Endometrial microvascular endothelial cells (primary cell): ENCODE data around the gene WFDC1. TPM values are rescaled to one million over a fixed set of nuclear protein-coding genes. Genes with fewer than 3 reads are reported as not detected.

ENCODE experiments used
- in situ Hi-C: cut with HindIII; loops from 2 replicates; pipeline ENCODE4 v1.10.0; 2017; ENCODE audit warnings: low sequenced_read_pairs, low pct_unique_long_range_greater_than_20kb; ENCODE audit errors: inconsistent ontology term
- total RNA-seq: library from RNA; depleted of rRNA; stranded (reverse); fragments of >200 nt; gene quantifications from one replicate; pipeline ENCODE4 v1.2.3, GENCODE V29; 2015; ENCODE audit errors: inconsistent ontology term

The WFDC1 gene
- total RNA-seq, 1 donor from 2014 or later = 0.37 TPM

DNA sequence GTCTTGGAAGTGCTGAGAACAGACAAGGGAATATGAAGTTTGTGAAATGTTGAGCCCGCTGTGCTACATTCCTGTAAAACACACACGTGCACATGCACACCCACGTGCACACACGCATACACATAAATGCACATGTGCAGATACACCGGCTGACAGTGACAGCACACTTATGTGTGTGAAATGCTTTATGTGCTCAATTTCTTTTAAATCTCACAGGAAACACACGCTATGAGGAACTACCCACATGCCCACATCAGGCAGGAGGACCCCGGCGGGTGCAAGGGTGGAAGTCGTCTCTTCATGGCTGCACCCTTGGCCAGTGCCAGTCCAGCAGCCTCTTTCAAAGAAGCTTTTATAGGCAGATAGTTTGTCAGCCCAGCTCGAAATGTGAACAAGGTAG lies 561 bp upstream of the WFDC1 start:
- in situ Hi-C loops = no loop called here

DNA sequence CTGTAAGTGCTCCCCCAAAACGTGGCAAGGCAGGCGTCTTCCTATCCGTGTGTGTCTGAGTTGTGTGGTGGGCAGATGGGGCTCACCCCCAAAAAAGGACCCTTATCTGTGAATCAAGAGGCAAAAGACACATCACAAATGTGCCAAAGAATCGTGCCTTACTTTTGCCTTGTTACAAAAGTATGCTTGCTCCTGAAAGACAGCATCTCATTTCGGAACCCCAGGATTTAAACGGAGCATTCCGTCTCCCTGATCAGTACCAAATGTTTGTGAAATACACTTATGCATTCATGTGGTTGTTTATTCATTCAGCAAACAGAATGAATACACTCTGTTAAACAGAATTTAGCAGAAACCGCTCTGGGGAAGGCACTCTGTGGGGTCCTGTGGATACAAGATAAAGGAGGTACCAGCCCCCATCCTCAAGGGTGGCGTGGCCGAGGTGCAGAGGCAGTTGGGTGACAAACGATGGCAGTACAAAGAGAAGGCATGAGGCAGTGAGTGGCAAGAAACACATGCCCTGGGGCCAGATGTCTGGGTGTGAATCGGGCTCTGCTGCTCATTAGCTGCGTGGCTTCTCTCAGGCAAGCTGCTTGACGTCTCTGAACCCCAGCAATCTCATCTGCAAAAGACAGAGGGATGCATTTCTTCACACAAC lies 654 bp downstream of the WFDC1 start:
- in situ Hi-C loops = no loop called here

DNA sequence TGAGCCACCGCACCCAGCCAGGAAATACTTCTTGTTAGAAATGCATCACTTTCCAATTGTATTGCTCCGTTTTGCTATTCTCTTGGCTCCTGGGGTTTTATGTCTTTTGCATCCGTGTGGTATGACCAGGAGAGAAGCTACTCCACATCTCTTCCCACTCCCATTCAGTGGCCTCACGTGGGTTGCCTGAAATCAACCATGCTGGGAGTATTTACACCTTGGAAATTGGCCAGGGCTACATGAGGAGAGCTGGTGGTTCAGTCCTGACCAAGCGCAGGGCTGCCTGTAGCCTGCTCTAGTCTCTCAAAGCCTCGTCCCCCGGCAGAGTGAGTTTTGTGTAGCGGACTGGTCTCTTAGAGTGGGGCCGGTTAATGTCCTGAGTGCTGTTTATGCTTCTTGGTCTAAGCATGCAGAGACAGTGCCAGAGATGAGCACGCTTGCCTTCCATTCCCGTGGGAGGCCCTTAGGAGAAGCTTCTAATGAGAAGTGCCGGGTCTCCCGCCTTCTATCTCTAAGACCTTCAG lies 3.8 kb downstream of the WFDC1 start:
- in situ Hi-C loops = no loop called here

DNA sequence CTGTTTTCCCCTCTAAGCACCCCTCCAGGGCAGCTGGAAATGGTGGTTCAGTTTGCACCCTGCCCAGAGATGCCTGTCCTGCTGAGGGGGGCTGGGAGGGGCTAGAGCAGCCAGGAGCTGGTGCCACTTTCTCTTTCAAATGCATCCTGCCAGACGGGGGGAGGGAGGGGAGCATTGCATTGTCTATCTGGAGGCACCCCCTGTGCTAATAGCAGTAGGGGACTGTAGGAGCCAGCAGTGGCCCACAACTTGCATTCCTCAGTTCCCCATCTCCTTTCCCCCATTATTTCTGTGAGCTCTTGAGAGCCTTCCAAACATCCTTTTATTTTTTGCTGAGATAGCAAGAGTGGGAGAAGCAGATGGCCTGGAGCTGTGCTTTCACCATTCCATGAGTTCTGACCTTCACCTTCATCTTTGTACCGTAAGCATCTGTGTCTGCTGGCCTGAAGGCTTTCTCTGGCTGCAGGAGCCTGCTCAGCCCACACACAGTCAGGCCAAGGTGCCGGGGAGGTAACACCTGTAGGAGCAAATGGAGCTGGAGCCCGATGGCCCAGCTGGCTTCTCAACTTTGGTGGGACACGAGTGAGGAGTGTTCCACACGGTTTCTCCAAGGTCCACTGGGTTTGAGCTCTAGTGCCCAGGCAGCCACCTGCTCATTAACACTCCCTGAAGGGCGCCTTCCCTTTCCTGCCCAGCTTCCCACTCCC lies 5.2 kb downstream of the WFDC1 start:
- in situ Hi-C loops = no loop called here

DNA sequence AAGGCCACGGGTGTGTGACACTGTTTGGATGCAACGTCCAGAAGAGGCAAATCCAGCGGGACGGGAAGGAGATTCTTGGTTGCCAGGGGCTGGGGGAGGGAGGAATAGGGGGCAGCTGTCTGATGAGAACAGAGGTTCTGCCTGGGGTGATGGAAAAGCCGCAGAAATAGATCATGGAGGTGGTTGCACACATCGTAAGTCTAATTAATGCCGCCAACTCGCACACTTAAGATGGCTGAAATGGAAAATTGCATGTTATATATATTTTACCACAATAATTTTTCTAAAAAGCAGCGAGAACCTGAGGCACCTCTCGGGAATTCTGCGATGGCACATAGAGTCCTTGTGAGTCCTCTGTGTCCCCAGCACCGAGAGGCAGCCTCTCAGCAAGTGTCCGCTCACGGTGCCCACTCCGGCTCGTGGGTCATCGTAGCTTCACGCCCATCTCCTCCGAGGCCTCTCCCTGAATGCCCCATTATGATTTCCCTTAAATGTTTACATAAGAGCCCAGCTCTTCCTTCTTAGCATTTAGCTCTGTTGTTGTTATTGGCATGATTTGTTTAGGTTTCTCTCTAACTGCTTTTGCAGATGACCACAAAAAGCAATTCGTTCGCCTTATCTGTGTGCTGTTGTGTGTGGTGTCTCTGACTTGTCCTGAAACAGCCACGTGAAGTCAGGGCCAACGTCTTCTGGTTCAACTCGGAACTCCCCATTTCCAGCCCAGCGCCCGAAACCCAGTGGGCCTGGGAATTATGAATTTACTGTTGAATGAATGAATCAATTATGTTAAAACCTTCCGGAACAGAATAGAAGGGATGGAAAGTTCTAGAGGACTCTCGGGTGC lies 7.7 kb downstream of the WFDC1 start:
- in situ Hi-C loops = no loop called here

DNA sequence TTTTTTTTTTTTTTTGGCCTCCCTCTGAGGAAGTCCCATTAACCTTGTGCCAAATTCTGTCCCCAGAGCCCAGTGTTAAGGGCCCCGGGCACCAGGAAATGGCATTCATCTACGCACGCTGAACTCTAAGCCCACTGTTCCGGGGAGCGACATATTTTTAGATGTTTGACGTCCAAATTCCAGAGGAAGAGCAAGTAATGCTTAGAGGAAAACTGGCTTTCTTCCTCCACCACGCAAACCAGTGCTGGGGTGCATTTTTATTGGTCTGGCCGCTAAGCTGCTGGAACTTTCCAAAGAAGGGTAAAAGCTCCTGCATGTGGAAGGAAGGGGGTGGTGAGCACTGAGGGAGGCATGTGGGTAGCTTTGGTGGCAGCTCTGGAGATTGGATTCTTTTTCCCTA lies 8.3 kb downstream of the WFDC1 start:
- in situ Hi-C loops = no loop called here

DNA sequence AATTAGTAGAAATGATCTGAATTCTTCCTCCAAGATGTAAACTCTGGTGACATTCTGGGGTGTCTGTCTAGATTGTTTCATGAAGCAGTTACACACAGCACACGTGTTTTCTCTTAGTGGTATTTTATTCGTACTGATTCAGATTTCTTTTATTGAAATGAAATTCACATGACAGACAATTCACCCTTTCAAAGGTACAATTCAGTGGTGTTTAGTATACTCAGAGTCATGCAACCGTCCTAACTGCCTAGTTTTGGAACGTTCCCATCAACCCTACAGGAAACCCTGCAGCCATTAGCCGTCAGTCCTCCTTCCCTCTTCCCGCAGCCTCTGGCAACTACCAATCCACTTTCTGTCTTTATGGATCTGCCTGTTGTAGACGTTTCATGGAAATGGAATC lies 8.8 kb downstream of the WFDC1 start:
- in situ Hi-C loops = no loop called here

DNA sequence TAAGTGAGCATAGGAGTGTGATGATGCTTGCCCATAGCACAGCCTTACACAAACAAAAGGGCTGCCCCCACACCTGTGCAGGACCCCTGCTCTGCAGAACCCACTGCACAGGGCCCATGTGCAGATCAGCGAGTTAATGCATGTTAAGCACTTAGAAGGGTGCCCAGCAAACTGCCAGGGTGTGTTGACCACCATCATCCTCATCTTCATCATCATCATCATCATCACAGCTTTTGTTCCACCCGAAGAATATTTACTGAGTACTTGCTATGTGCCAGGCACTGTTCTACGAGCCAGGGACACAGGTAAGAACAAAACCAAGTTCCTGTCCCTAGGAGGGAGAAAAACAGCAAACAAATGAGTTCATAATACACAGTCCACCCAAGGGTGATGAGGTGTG lies 11.9 kb downstream of the WFDC1 start:
- in situ Hi-C loops = no loop called here

DNA sequence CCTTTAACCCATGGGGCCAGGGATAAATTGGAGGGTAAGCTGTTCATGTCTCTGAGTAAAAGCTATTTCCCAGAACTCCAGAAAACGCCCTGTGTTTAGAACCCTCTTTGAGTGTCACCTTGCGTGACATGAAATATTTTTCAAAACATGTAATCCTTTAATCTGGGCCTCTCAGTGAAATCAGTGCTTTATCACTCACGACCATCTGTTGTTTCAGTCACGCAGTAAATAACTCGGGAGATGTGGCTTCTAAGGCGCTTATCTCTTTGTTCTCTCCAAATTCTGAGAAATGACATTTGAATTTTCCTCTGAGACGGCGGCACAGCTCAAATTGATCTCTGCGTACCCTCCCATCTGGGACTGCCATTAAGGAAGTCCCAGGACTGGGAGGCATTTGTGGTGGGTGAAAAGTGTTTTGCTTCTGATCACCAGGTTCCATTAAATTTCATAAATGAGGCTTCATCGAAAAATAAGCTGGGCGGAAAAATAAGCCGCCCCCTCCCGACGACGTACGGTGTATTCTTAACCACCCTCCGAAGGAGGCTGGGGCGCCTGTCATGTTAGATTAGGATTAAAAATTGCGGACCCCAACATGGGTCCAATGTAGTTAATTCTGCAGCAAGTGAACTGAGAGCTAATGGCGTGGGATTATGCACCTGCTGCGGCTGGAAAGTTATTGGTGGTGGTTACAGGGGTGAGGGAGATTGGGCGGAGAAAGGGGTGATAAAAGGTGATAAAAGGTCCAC lies 12.7 kb downstream of the WFDC1 start:
- in situ Hi-C loops = no loop called here

DNA sequence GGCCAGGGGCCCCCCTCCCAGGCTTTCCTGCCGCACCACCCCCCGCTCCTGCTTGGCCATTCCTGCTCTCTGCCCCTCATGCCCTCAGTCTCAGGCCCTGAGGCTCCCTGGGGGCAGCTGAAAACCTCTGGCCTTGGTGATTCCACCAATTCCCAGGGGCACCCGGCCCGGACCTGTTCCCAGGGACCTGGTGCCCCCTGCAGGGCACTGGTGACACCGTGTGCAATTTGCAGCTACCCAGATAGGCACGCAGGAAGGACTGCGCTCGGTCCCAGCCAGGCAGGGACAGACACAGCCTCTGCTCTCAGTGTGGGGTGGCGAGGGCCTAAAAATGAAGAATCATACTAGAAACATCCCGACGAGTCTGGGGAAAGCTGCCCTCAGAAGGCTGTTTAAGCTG lies 13.4 kb downstream of the WFDC1 start:
- in situ Hi-C loops = no loop called here

DNA sequence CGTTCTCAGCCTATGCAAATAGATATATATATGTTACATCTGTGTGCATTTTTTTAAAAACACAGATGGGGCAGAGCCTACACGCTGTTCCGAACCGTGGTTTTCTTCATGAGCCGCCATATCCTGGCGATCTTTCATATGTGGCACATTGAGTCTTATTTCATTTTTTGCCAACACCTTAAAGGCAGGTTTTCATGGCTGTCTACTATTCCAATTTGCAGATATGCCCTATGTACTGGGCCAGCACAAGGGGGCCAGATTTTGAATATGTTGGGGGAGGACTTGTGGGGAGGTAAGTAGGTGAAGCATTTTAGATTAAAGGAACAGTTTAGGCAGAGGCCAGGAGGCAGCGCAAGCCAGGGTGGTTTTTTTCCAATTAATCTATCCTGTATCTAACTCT lies 16.0 kb downstream of the WFDC1 start:
- in situ Hi-C loops = no loop called here

DNA sequence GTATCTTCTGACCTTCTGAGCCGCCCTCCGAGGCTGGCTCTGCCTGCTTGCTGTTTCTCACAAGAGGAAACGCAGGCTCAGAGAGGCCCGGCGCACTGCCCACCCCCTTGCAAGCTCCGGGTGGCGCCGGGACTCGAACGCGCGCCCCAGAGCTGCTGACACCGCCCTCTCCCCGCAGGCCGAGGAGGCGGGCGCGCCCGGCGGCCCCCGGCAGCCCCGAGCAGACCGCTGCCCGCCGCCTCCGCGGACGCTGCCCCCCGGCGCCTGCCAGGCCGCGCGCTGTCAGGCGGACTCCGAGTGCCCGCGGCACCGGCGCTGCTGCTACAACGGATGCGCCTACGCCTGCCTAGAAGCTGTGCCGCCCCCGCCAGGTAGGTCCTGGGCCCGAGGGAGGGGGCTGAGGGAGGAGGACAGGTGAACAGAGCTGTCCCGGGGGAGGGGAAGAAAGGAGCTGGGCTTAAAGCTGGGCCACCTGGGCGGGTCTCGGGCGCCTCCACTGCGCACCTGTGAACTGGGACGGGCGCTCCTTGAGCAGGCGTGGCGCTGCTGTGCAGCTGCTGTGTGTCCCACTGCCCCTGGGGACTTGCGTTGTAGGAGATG lies 18.2 kb downstream of the WFDC1 start:
- in situ Hi-C loops = no loop called here

DNA sequence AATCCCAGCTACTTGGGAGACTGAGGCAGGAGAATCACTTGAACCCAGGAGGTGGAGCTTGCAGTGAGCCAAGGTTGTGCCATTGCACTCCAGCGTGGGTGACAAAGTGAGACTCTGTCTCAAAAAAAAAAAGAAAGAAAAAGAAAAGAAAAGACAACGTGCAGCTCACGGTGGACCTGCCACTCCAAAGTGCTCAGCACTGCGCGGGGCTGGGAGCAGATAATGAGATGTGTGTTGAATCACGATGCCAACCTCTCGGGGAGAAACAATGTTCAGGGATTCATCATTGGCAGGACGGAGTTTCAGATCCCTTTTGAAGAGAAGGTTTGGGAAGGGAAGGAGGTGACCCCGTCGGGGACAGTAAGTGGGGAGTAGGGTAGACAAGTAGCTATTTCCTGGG lies 19.2 kb downstream of the WFDC1 start:
- in situ Hi-C loops = no loop called here

DNA sequence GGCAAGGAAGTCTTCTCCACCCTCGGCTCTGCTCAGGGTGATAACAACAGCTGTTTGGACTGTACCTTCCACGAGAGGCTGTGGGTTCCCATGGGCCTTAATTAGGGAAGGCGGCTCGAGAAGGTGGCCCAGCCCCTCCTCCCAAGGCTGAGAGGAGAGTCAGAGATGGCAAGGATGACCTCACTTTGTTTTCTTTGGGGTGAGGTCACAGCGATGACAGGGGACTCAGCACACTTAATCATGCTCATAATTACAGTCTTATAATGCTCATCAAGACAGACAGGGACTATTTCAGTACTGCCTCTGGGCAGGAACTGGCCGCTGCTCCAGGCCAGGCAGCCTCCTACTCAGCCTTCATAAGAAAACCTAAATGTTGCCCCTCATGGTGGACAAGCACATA lies 19.7 kb downstream of the WFDC1 start:
- in situ Hi-C loops = no loop called here

DNA sequence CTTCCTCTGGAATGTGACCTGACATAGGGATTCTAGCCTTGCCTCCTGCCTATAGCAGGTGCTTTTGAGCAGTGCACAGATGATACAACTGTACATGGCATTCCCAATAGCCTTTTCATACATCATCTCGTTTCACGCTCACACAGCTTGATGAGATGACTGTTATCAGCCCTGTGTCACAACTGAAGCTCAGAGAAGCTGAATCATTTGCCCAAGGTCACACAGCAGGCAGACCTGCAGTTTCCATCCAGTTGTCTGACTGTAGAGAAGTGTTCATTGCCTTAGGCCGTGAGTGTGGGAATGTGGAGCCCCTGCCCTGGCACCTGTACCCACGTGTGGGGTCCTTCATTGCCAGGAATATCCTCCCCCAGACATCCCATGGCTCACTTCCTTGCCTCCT lies 20.1 kb downstream of the WFDC1 start:
- in situ Hi-C loops = no loop called here

DNA sequence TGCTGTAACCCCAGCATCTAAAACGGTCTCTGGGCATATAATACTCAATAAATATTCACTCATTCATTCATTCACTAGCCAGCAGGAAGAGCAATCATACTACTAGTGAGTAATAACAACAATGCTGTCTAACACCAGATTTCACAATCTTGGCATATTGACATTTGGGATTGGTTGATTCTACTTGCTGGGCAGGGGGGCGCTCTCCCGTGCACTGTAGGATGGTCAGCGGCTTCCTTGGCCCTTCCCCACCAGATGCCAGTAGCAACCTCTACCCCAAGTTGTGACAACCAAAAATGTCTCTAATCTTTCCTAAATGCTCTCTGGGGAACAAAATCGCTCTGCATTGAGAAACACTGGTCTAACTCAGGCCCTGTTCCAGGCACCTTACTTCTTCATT lies 20.7 kb downstream of the WFDC1 start:
- in situ Hi-C loops = no loop called here

DNA sequence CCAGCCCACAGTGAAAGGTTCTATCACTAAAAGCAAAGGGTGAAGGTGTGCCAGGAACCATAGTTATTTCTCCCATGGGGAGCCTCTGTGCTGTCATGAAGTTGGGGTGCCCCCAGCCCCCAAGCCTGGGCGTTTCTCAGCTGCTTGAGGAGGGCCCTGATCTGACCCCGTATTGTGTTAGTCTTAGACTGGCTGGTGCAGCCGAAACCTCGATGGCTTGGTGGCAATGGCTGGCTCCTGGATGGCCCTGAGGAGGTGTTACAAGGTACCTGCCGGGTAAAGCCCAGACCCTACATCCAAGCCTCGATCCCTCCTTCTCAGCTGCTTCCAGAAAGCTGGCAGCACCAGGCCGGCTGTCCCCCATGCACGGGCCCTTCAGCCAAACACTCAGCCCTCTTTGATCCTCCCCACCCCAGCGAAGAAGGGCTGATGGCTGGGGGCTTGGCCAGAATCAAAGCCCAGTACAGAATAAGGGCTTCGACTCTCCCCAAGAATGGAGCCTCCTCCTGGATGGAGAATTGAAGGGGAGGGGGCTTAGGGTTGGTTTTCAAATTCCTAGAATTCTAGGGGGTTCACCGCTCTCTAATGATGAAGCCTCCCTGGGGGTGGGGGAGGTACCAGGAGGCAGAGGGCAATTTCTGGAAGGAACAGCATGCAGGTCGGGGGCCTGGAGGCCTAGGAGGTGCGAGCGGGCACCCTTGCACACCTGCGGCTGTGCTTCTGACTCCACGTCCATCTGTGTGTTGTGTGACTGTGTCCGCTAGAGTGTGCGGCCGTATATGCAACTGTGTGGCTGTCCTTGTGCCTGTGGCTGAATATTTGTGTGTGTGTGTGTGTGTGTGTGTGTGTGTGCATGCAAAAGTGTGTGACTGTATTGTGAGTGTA lies 23.7 kb downstream of the WFDC1 start:
- in situ Hi-C loops = no loop called here
